NB4 (cell line): ENCODE data around the gene ARL6IP5.
A peak's percentile ranks its signal among the peaks of the same experiment; 100 is the strongest.

Source experiments
- DNase-seq: peaks from one replicate; pipeline ENCODE4 v3.0.0; 2010; ENCODE audit warnings: low read depth
- H3K4me3 ChIP-seq: one replicate; pipeline ENCODE4 v1.5.1; 2011; ENCODE audit warnings: mild to moderate bottlenecking, low read depth, low read length, moderate library complexity
- CTCF ChIP-seq: IDR thresholded peaks from one replicate; pipeline ENCODE4 v1.5.1; 2012; ENCODE audit warnings: low read depth, low read length
- MAX ChIP-seq: IDR thresholded peaks from 2 replicates; pipeline ENCODE4 v1.6.1; 2011; ENCODE audit warnings: low read depth, low read length
- MYC ChIP-seq: IDR thresholded peaks from 2 replicates; pipeline ENCODE4 v1.6.1; 2011; ENCODE audit warnings: low read depth, low read length
- POLR2A ChIP-seq: IDR thresholded peaks from 2 replicates; pipeline ENCODE4 v1.6.1; 2011; ENCODE audit warnings: mild to moderate bottlenecking; ENCODE audit not compliant: insufficient read length; ENCODE audit errors: extremely low read depth

Gene ARL6IP5

GRCh38 chr3:69118555-69118954 is 33.8 kb downstream of the ARL6IP5 start:
- H3K4me3 ChIP-seq, result no peak overlapping the region
- no peak for DNase-seq
- TF ChIP-seq MAX (no peak), CTCF (no peak), POLR2A (no peak), MYC (no peak)

- TF ChIP-seq MAX (no peak), POLR2A (no peak), CTCF (no peak), MYC (no peak)
- no peak for DNase-seq
- no peak overlapping the region for H3K4me3 ChIP-seq
These were observed 34.4 kb downstream of the ARL6IP5 start for GRCh38 chr3:69119138-69119537.

- no peak overlapping the region for H3K4me3 ChIP-seq
- no peak for DNase-seq
These were observed 34.9 kb downstream of the ARL6IP5 start for GRCh38 chr3:69119681-69120080.

GRCh38 chr3:69120879-69121464 is 36.2 kb downstream of the ARL6IP5 start:
- TF ChIP-seq CTCF (peak; percentile 90), MYC (0 out of 2 replicates have a peak, but pooled peaks have one; percentile 16), MAX (no peak)
- peak; percentile 80 for DNase-seq
- no peak overlapping the region for H3K4me3 ChIP-seq

More at GRCh38 chr3:69119681-69120080, 34.9 kb downstream of the ARL6IP5 start:
- TF ChIP-seq MAX (no peak), MYC (no peak), CTCF (no peak), POLR2A (no peak)

- TF ChIP-seq POLR2A, result no peak
- TF ChIP-seq MAX, result no peak
- TF ChIP-seq CTCF, result no peak
- no peak for TF ChIP-seq MYC
- no peak overlapping the region for H3K4me3 ChIP-seq
- no peak for DNase-seq
These were observed 36.8 kb downstream of the ARL6IP5 start for GRCh38 chr3:69121513-69121912.

- H3K4me3 ChIP-seq, result no peak overlapping the region
- no peak for TF ChIP-seq MYC
- no peak for TF ChIP-seq POLR2A
- no peak for TF ChIP-seq MAX
- TF ChIP-seq CTCF, result no peak
- no peak for DNase-seq
These were observed 37.2 kb downstream of the ARL6IP5 start for GRCh38 chr3:69121950-69122349.
